SK-N-SH (cell line): ENCODE results near the gene FAM9C. TPM values are rescaled to one million over a fixed set of nuclear protein-coding genes. Genes with fewer than 3 reads are reported as not detected.

Source experiments
- CTCF ChIA-PET: fragments of 300-600, 350-600 bp; formaldehyde crosslinking; extraction: SDS; loops from one replicate; lab custom pipeline; 2021; lab: Yijun Ruan, JAX
- POLR2A ChIA-PET: fragments of 350-600 bp; sonication (Branson Sonifier 250); formaldehyde crosslinking; extraction: SDS; loops from one replicate; lab custom pipeline; 2020; ENCODE audit warnings: antibody characterized with exemption, inconsistent platforms; lab: Yijun Ruan, JAX
- DNase-seq: peaks from one replicate; pipeline ENCODE4 v3.0.0; 2012
- H2AFZ ChIP-seq: fragments of 200-600 bp; sonication (generic); 2 replicates; pipeline ENCODE4 v1.8.1; 2016; ENCODE audit warnings: antibody characterized with exemption, mild to moderate bottlenecking, low read depth
- H3F3A ChIP-seq: fragments of 200-600 bp; sonication (generic); replicated peaks from 2 replicates; pipeline ENCODE3; 2016; ENCODE audit warnings: antibody characterized with exemption, mild to moderate bottlenecking; ENCODE audit not compliant: insufficient read depth
- H3K27ac ChIP-seq, 2 experiments: fragments of 200-500 bp in 1 of 2; fragments of 200-600 bp in 1 of 2; sonication (Bioruptor generic) in 1 of 2; sonication (generic), shearing (Covaris generic) in 1 of 2; 2 replicates each; pipeline versions ENCODE4 v1.5.1 to v1.6.1; 2014 to 2016; ENCODE audit warnings: low read depth in 2 of 2, inconsistent platforms in 1 of 2, low read length in 1 of 2, mild to moderate bottlenecking in 1 of 2, mixed read lengths in 1 of 2
- H3K27me3 ChIP-seq: fragments of 200-600 bp; sonication (generic), shearing (Covaris generic); 2 replicates; pipeline ENCODE4 v1.6.1; 2016; ENCODE audit warnings: mixed run types; ENCODE audit not compliant: insufficient read depth
- H3K36me3 ChIP-seq, 2 experiments: fragments of 200-500 bp in 1 of 2; fragments of 200-600 bp in 1 of 2; sonication (Bioruptor generic) in 1 of 2; sonication (generic) in 1 of 2; replicated peaks in 1 of 2; 2 replicates each; pipeline versions ENCODE3 to v1.5.1; 2014 to 2016; ENCODE audit warnings: low read length in 1 of 2, mild to moderate bottlenecking in 1 of 2; ENCODE audit not compliant: insufficient read depth in 2 of 2, control insufficient read depth in 1 of 2
- H3K4me1 ChIP-seq, 2 experiments: fragments of 200-500 bp in 1 of 2; fragments of 200-600 bp in 1 of 2; sonication (Bioruptor generic) in 1 of 2; sonication (generic), shearing (Covaris generic) in 1 of 2; 2 replicates each; pipeline versions ENCODE4 v1.5.1 to v1.6.1; 2014 to 2016; ENCODE audit warnings: low read depth in 1 of 2, low read length in 1 of 2, mixed run types in 1 of 2; ENCODE audit not compliant: insufficient read depth in 2 of 2, control insufficient read depth in 1 of 2
- H3K4me2 ChIP-seq: fragments of 200-600 bp; sonication (generic), shearing (Covaris generic); 2 replicates; pipeline ENCODE4 v1.6.1; 2017; ENCODE audit warnings: mixed run types
- H3K4me3 ChIP-seq, 2 experiments: fragments of 200-500 bp in 1 of 2; fragments of 200-600 bp in 1 of 2; sonication (Bioruptor generic) in 1 of 2; sonication (generic), shearing (Covaris generic) in 1 of 2; 2 replicates each; pipeline versions ENCODE4 v1.5.1 to v1.8.1; 2014 to 2016; ENCODE audit warnings: low read depth in 2 of 2, inconsistent platforms in 1 of 2, low read length in 1 of 2, mild to moderate bottlenecking in 1 of 2, mixed read lengths in 1 of 2, moderate library complexity in 1 of 2
- H3K79me2 ChIP-seq: fragments of 200-600 bp; sonication (generic); 2 replicates; pipeline ENCODE4 v1.8.1; 2017; ENCODE audit warnings: mild to moderate bottlenecking; ENCODE audit not compliant: insufficient read depth
- H3K9ac ChIP-seq: fragments of 200-600 bp; sonication (generic); 2 replicates; pipeline ENCODE4 v1.6.1; 2017; ENCODE audit warnings: mixed run types
- H3K9me2 ChIP-seq: fragments of 200-600 bp; sonication (generic); 2 replicates; pipeline ENCODE4 v1.6.1; 2017; ENCODE audit warnings: mixed run types
- H3K9me3 ChIP-seq: fragments of 200-600 bp; sonication (generic); 2 replicates; pipeline ENCODE4 v1.6.1; 2017; ENCODE audit warnings: mixed run types, mild to moderate bottlenecking, moderate library complexity
- H4K20me1 ChIP-seq: fragments of 200-600 bp; sonication (generic); 2 replicates; pipeline ENCODE4 v1.6.1; 2017; ENCODE audit warnings: mild to moderate bottlenecking, mixed run types; ENCODE audit not compliant: insufficient read depth
- CHD2 ChIP-seq: fragments of 150-350 bp; IDR thresholded peaks from 2 replicates; pipeline ENCODE4 v1.6.1; 2018; ENCODE audit warnings: low read length; ENCODE audit not compliant: partially characterized antibody
- CTCF ChIP-seq: fragments of 200-600 bp; sonication (generic); IDR thresholded peaks from 2 replicates; pipeline ENCODE4 v1.6.1; 2017; ENCODE audit warnings: antibody characterized with exemption, mild to moderate bottlenecking, moderate library complexity
- ELF1 ChIP-seq: IDR thresholded peaks from 2 replicates; pipeline ENCODE4 v1.4.0; 2012
- EZH2phosphoT487 ChIP-seq: fragments of 200-600 bp; sonication (generic); IDR thresholded peaks from 2 replicates; pipeline ENCODE4 v1.6.1; 2017; ENCODE audit warnings: low read depth, mixed run types, mild to moderate bottlenecking, antibody characterized with exemption, moderate library complexity, borderline replicate concordance
- FOSL2 ChIP-seq: IDR thresholded peaks from 2 replicates; pipeline ENCODE4 v1.4.0; 2012; ENCODE audit warnings: low read depth, mild to moderate bottlenecking, moderate library complexity, borderline replicate concordance
- GABPA ChIP-seq: IDR thresholded peaks from 2 replicates; pipeline ENCODE4 v1.4.0; 2012; ENCODE audit warnings: low read depth, mild to moderate bottlenecking
- JUND ChIP-seq: IDR thresholded peaks from 2 replicates; pipeline ENCODE4 v1.4.0; 2012
- MAX ChIP-seq: IDR thresholded peaks from 2 replicates; pipeline ENCODE4 v1.4.0; 2012; ENCODE audit warnings: low read depth
- MXI1 ChIP-seq: IDR thresholded peaks from 2 replicates; pipeline ENCODE4 v1.6.1; 2012; ENCODE audit warnings: mild to moderate bottlenecking, low read depth, low read length, improper control_type of control experiment
- NFIC ChIP-seq: IDR thresholded peaks from 2 replicates; pipeline ENCODE4 v1.4.0; 2012; ENCODE audit warnings: borderline replicate concordance
- PBX3 ChIP-seq: IDR thresholded peaks from 2 replicates; pipeline ENCODE4; 2012
- POLR2AphosphoS5 ChIP-seq: IDR thresholded peaks from 2 replicates; pipeline ENCODE4 v1.6.1; 2012; ENCODE audit warnings: low read depth, low read length
- RAD21 ChIP-seq: IDR thresholded peaks from 2 replicates; pipeline ENCODE4 v1.6.1; 2012; ENCODE audit warnings: mild to moderate bottlenecking, low read length
- REST ChIP-seq: IDR thresholded peaks from 2 replicates; pipeline ENCODE4 v1.6.1; 2012; ENCODE audit warnings: mild to moderate bottlenecking, low read depth, low read length, moderate library complexity
- USF1 ChIP-seq: IDR thresholded peaks from 2 replicates; pipeline ENCODE4 v1.4.0; 2012; ENCODE audit warnings: low read depth, borderline replicate concordance
- WGBS: methylation state at CpG from one replicate; pipeline ENCODE4 v1.1.6; 2017; ENCODE audit warnings: low lambda C conversion rate; 5-methylcytosine and 5-hydroxymethylcytosine counted together
- polyA plus RNA-seq, 3 experiments: library from polyadenylated mRNA; depleted of rRNA; stranded (reverse); fragments of >200 nt; gene quantifications; 2 replicates each; pipeline ENCODE4 v1.2.3, GENCODE V29; 2012

Gene FAM9C
- polyA plus RNA-seq, 1 of the 3 experiments (the other 2 are of a cell fraction) = 2.6 TPM

- Histone ChIP-seq H3K36me3 (no peaks in the 10 kb centered on the region), H4K20me1 (no peaks in the 10 kb centered on the region), H3K9me3 (no peaks in the 10 kb centered on the region), H3K4me3 (no peak overlapping the region), H3K79me2 (no peaks in the 10 kb centered on the region), H3F3A (peaks cover 6% of the 10 kb centered on the region), H3K9ac (no peak overlapping the region), H2AFZ (no peak overlapping the region), H3K4me1 (no peaks in the 10 kb centered on the region), H3K4me2 (no peak overlapping the region), H3K9me2 (no peaks in the 10 kb centered on the region), H3K27ac (no peak overlapping the region), H3K27me3 (no peaks in the 10 kb centered on the region)
- DNase-seq = no peak
- whole genome bisulfite sequencing = 76% methylated on average over 7 of the region's 7 CpGs
- ChIA-PET CTCF (interaction anchor here (1.5 kb wide), 1 partner anchor 10 kb away, joined by 3 read pairs; no protein-coding TSS in a partner anchor), POLR2A (no interaction called here)
- no peak for TF ChIP-seq POLR2AphosphoS5
- TF ChIP-seq MAX = no peak
- TF ChIP-seq USF1 = no peak
- TF ChIP-seq FOSL2 = no peak
- no peak for TF ChIP-seq MXI1
- no peak for TF ChIP-seq RAD21
- TF ChIP-seq CHD2 = no peak
- TF ChIP-seq NFIC = no peak
- no peak for TF ChIP-seq PBX3
- TF ChIP-seq GABPA = no peak
- no peak for TF ChIP-seq REST
- no peak for TF ChIP-seq EZH2phosphoT487
- TF ChIP-seq ELF1 = no peak
- no peak for TF ChIP-seq JUND
- TF ChIP-seq CTCF = no peak
Observed at GRCh38 chrX:13092455-13092941, 48.1 kb upstream of the FAM9C start.
